ENCODE results near the gene LPAR6.
A peak's percentile ranks its signal among the peaks of the same experiment; 100 is the strongest.

LPAR6 gene

GRCh38 chr13:48411841-48412531, 927 bp downstream of the LPAR6 start:
- no peak for DNase-seq (ENCODE audit: low read depth, low spot score)
- no peaks in the 10 kb centered on the region for H3K27me3 ChIP-seq (ENCODE audit: insufficient read depth, insufficient read length)
- peak overlapping the region; percentile 33 for H3K4me3 ChIP-seq (ENCODE audit: insufficient read length, low read depth)
- peak overlapping the region; percentile 61 for H3K9ac ChIP-seq (ENCODE audit: insufficient read length, low read depth)
- TF ChIP-seq YY1 (IDR thresholded peaks at IDR 0.05; ENCODE audit: insufficient read depth, insufficient read length): no peak
- TF ChIP-seq SUZ12 (IDR thresholded peaks at IDR 0.05; ENCODE audit: extremely low read depth, insufficient read depth, insufficient read length): no peak
- no peak for TF ChIP-seq ZNF274 (IDR thresholded peaks at IDR 0.05; ENCODE audit: low read depth, low read length)
- no peaks in the 10 kb centered on the region for H3K4me1 ChIP-seq (ENCODE audit: insufficient read depth, insufficient read length)
- H3K9me3 ChIP-seq (ENCODE audit: insufficient read depth, low read length): no peaks in the 10 kb centered on the region
- no peaks in the 10 kb centered on the region for H3K36me3 ChIP-seq (ENCODE audit: insufficient read depth, insufficient read length, low read length)

GRCh38 chr13:48411147-48411794, 1.6 kb downstream of the LPAR6 start:
- no peak for DNase-seq (ENCODE audit: low read depth, low spot score)
- peak overlapping the region; percentile 33 for H3K4me3 ChIP-seq (ENCODE audit: insufficient read length, low read depth)
- no peaks in the 10 kb centered on the region for H3K36me3 ChIP-seq (ENCODE audit: insufficient read depth, insufficient read length, low read length)
- H3K4me1 ChIP-seq (ENCODE audit: insufficient read depth, insufficient read length): no peaks in the 10 kb centered on the region
- H3K27me3 ChIP-seq (ENCODE audit: insufficient read depth, insufficient read length): no peaks in the 10 kb centered on the region
- TF ChIP-seq SUZ12 (IDR thresholded peaks at IDR 0.05; ENCODE audit: extremely low read depth, insufficient read depth, insufficient read length): no peak
- no peak for TF ChIP-seq YY1 (IDR thresholded peaks at IDR 0.05; ENCODE audit: insufficient read depth, insufficient read length)
- no peak for TF ChIP-seq ZNF274 (IDR thresholded peaks at IDR 0.05; ENCODE audit: low read depth, low read length)
- peak overlapping the region; percentile 0 for H3K9ac ChIP-seq (ENCODE audit: insufficient read length, low read depth)
- H3K9me3 ChIP-seq (ENCODE audit: insufficient read depth, low read length): no peaks in the 10 kb centered on the region

- no peaks in the 10 kb centered on the region for H3K27me3 ChIP-seq (ENCODE audit: insufficient read depth, insufficient read length)
- H3K36me3 ChIP-seq (ENCODE audit: insufficient read depth, insufficient read length, low read length): no peaks in the 10 kb centered on the region
- H3K4me3 ChIP-seq (ENCODE audit: insufficient read length, low read depth): peak overlapping the region; percentile 8
- no peaks in the 10 kb centered on the region for H3K4me1 ChIP-seq (ENCODE audit: insufficient read depth, insufficient read length)
- TF ChIP-seq ZNF274 (IDR thresholded peaks at IDR 0.05; ENCODE audit: low read depth, low read length) (no peak), SUZ12 (IDR thresholded peaks at IDR 0.05; ENCODE audit: extremely low read depth, insufficient read depth, insufficient read length) (no peak), YY1 (IDR thresholded peaks at IDR 0.05; ENCODE audit: insufficient read depth, insufficient read length) (no peak)
- no peak overlapping the region for H3K9ac ChIP-seq (ENCODE audit: insufficient read length, low read depth)
- DNase-seq (ENCODE audit: low read depth, low spot score): no peak
- H3K9me3 ChIP-seq (ENCODE audit: insufficient read depth, low read length): no peaks in the 10 kb centered on the region
Measured at GRCh38 chr13:48410199-48410598, 2.7 kb downstream of the LPAR6 start.

- Histone ChIP-seq H3K4me3 (ENCODE audit: insufficient read length, low read depth) (no peak overlapping the region), H3K4me1 (ENCODE audit: insufficient read depth, insufficient read length) (no peaks in the 10 kb centered on the region), H3K9ac (ENCODE audit: insufficient read length, low read depth) (no peak overlapping the region), H3K36me3 (ENCODE audit: insufficient read depth, insufficient read length, low read length) (no peaks in the 10 kb centered on the region), H3K27me3 (ENCODE audit: insufficient read depth, insufficient read length) (no peaks in the 10 kb centered on the region), H3K9me3 (ENCODE audit: insufficient read depth, low read length) (no peaks in the 10 kb centered on the region)
- TF ChIP-seq ZNF274 (IDR thresholded peaks at IDR 0.05; ENCODE audit: low read depth, low read length): no peak
- TF ChIP-seq SUZ12 (IDR thresholded peaks at IDR 0.05; ENCODE audit: extremely low read depth, insufficient read depth, insufficient read length): no peak
- no peak for TF ChIP-seq YY1 (IDR thresholded peaks at IDR 0.05; ENCODE audit: insufficient read depth, insufficient read length)
- DNase-seq (ENCODE audit: low read depth, low spot score): no peak
Measured at GRCh38 chr13:48405875-48406274, 7.0 kb downstream of the LPAR6 start.

- DNase-seq (ENCODE audit: low read depth, low spot score): no peak
- no peaks in the 10 kb centered on the region for H3K4me1 ChIP-seq (ENCODE audit: insufficient read depth, insufficient read length)
- H3K4me3 ChIP-seq (ENCODE audit: insufficient read length, low read depth): no peak overlapping the region
- no peaks in the 10 kb centered on the region for H3K9me3 ChIP-seq (ENCODE audit: insufficient read depth, low read length)
- no peak overlapping the region for H3K9ac ChIP-seq (ENCODE audit: insufficient read length, low read depth)
- no peaks in the 10 kb centered on the region for H3K36me3 ChIP-seq (ENCODE audit: insufficient read depth, insufficient read length, low read length)
- TF ChIP-seq ZNF274 (IDR thresholded peaks at IDR 0.05; ENCODE audit: low read depth, low read length) (no peak), YY1 (IDR thresholded peaks at IDR 0.05; ENCODE audit: insufficient read depth, insufficient read length) (no peak), SUZ12 (IDR thresholded peaks at IDR 0.05; ENCODE audit: extremely low read depth, insufficient read depth, insufficient read length) (no peak)
- H3K27me3 ChIP-seq (ENCODE audit: insufficient read depth, insufficient read length): no peaks in the 10 kb centered on the region
Measured at GRCh38 chr13:48404952-48405351, 8.0 kb downstream of the LPAR6 start.

- Histone ChIP-seq H3K4me3 (ENCODE audit: insufficient read length, low read depth) (no peak overlapping the region), H3K27me3 (ENCODE audit: insufficient read depth, insufficient read length) (no peaks in the 10 kb centered on the region), H3K9ac (ENCODE audit: insufficient read length, low read depth) (no peak overlapping the region), H3K36me3 (ENCODE audit: insufficient read depth, insufficient read length, low read length) (no peaks in the 10 kb centered on the region), H3K9me3 (ENCODE audit: insufficient read depth, low read length) (no peaks in the 10 kb centered on the region), H3K4me1 (ENCODE audit: insufficient read depth, insufficient read length) (no peaks in the 10 kb centered on the region)
- no peak for DNase-seq (ENCODE audit: low read depth, low spot score)
- TF ChIP-seq YY1 (IDR thresholded peaks at IDR 0.05; ENCODE audit: insufficient read depth, insufficient read length): no peak
- no peak for TF ChIP-seq SUZ12 (IDR thresholded peaks at IDR 0.05; ENCODE audit: extremely low read depth, insufficient read depth, insufficient read length)
- no peak for TF ChIP-seq ZNF274 (IDR thresholded peaks at IDR 0.05; ENCODE audit: low read depth, low read length)
Measured at GRCh38 chr13:48403913-48404312, 9.0 kb downstream of the LPAR6 start.

GRCh38 chr13:48403151-48403631, 9.7 kb downstream of the LPAR6 start:
- DNase-seq (ENCODE audit: low read depth, low spot score): no peak
- Histone ChIP-seq H3K4me1 (ENCODE audit: insufficient read depth, insufficient read length) (no peaks in the 10 kb centered on the region), H3K27me3 (ENCODE audit: insufficient read depth, insufficient read length) (no peaks in the 10 kb centered on the region), H3K9me3 (ENCODE audit: insufficient read depth, low read length) (no peaks in the 10 kb centered on the region), H3K4me3 (ENCODE audit: insufficient read length, low read depth) (no peak overlapping the region), H3K9ac (ENCODE audit: insufficient read length, low read depth) (no peak overlapping the region), H3K36me3 (ENCODE audit: insufficient read depth, insufficient read length, low read length) (no peaks in the 10 kb centered on the region)
- TF ChIP-seq SUZ12 (IDR thresholded peaks at IDR 0.05; ENCODE audit: extremely low read depth, insufficient read depth, insufficient read length): no peak
- no peak for TF ChIP-seq ZNF274 (IDR thresholded peaks at IDR 0.05; ENCODE audit: low read depth, low read length)
- no peak for TF ChIP-seq YY1 (IDR thresholded peaks at IDR 0.05; ENCODE audit: insufficient read depth, insufficient read length)

Data from NT2/D1 (cell line).